OCI-LY3 (cell line): Measurements from ENCODE around the gene BCAR3.

Source experiments
- H2AFZ ChIP-seq: fragments of 200-600, 300-600 bp; shearing (Covaris generic); 2 replicates; pipeline ENCODE4 v1.6.0; 2014; ENCODE audit warnings: antibody characterized with exemption, low read depth, low read length
- H3K27ac ChIP-seq: fragments of 200-600, 300-600 bp; sonication (generic); 2 replicates; pipeline ENCODE4 v1.5.1; 2014; ENCODE audit warnings: mild to moderate bottlenecking, low read length, moderate library complexity, mixed read lengths
- H3K27me3 ChIP-seq: fragments of 200-600, 300-600 bp; sonication (generic); 2 replicates; pipeline ENCODE4 v1.6.1; 2014; ENCODE audit warnings: low read depth, low read length, mixed read lengths
- H3K36me3 ChIP-seq: fragments of 200-600, 300-600 bp; sonication (generic); replicated peaks from 2 replicates; pipeline ENCODE3; 2014; ENCODE audit warnings: low read depth, low read length, mixed read lengths
- H3K4me1 ChIP-seq: fragments of 300-600, 200-600 bp; sonication (generic); 2 replicates; pipeline ENCODE4 v1.6.1; 2014; ENCODE audit warnings: low read length, mixed read lengths
- H3K4me2 ChIP-seq: fragments of 200-600, 300-600 bp; sonication (generic); 2 replicates; pipeline ENCODE4 v1.6.1; 2014; ENCODE audit warnings: low read length, mixed read lengths
- H3K4me3 ChIP-seq: fragments of 300-600, 200-600 bp; sonication (generic); 2 replicates; pipeline ENCODE4 v1.5.1; 2014; ENCODE audit warnings: antibody characterized with exemption, mild to moderate bottlenecking, low read length, moderate library complexity
- H3K79me2 ChIP-seq: fragments of 300-600, 200-600 bp; shearing (Covaris generic); 2 replicates; pipeline ENCODE4 v1.6.1; 2014; ENCODE audit warnings: mild to moderate bottlenecking, low read length, mixed read lengths
- H3K9ac ChIP-seq: fragments of 300-600, 200-600 bp; shearing (Covaris generic); 2 replicates; pipeline ENCODE4 v1.6.0; 2014; ENCODE audit warnings: mild to moderate bottlenecking, low read length, moderate library complexity
- H3K9me3 ChIP-seq: fragments of 200-600, 300-600 bp; shearing (Covaris generic); 2 replicates; pipeline ENCODE4 v1.6.1; 2014; ENCODE audit warnings: low read length, mixed read lengths; ENCODE audit not compliant: insufficient read depth
- H4K20me1 ChIP-seq: fragments of 200-600, 300-600 bp; sonication (generic); 2 replicates; pipeline ENCODE4 v1.6.1; 2016; ENCODE audit warnings: low read length, mixed read lengths; ENCODE audit not compliant: insufficient read depth
- EZH2phosphoT487 ChIP-seq: fragments of 200-600 bp; shearing (Covaris generic); IDR thresholded peaks from 2 replicates; pipeline ENCODE4 v1.6.1; 2018; ENCODE audit warnings: antibody characterized with exemption, mixed run types, low read depth
- TF ChIP-seq, protein P1 (sequence below): fragments of 200-600, 300-600 bp; sonication (generic); IDR thresholded peaks from 2 replicates; pipeline ENCODE4 v1.5.1; 2014; ENCODE audit warnings: antibody characterized with exemption, low read length, low read depth

BCAR3 gene

DNA sequence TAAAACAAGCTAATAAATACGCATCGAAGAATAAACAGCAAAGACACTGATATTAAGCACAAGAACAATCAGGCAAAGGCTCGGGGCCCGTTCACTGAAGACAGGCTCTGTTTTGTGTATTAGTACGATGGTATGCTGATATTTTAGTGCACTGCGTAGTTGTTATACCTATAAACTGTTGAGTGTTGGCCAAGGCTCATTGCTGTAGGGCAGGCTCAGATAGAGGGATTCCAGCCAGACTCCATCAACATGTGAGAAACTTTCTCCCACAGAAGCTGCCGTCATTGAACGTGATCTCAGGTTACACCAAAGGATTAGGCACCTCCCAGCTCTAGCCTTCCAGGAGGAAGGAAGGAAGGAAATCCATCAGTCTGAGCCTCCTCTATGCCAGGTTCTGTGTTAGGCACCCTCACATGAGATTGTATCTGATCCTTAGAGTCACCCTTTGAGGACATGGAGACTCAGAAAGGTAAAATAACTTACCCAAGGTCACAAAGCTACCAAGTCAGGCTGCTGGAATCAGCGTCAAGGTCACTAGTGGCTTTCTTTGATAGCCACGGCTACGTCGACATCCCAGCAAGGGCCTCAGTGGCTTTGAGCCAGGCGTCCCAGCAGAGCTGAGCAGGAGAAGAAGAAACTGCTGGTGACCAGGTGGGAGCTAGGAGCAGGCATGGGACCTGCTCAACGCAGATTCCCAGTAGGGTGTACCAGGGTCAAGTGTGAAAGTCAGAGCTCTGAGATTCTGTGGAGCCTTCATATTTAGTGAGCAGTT, 14.8 kb downstream of the BCAR3 start:
- H4K20me1 ChIP-seq = peaks cover 73% of the 10 kb centered on the region

DNA sequence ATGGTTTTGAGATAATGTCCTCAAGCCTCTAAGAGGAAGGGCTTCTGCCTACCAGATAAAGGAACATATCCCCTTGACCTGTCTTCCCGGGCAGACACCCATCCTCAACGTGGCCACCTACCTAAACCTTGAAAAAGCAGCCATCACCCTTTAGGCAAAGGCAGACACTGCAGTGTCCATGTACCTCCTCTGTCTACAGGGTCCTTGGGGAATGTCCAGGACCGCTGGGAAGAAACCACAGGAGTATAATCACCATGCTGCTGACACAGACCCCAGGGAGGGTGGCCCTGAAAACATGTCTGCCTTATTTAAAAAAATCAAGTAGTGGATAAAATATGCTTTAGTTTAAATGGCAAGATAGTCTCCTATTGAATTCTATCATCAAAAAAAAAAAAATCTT, 16.6 kb downstream of the BCAR3 start:
- Histone ChIP-seq H3K4me2 (no peak overlapping the region), H3K4me3 (no peak overlapping the region), H3K36me3 (peaks cover 39% of the 10 kb centered on the region), H3K27me3 (no peaks in the 10 kb centered on the region), H2AFZ (no peak overlapping the region), H3K79me2 (peaks cover 62% of the 10 kb centered on the region), H3K4me1 (peaks cover 13% of the 10 kb centered on the region), H3K27ac (no peak overlapping the region), H3K9ac (no peak overlapping the region), H4K20me1 (peaks cover 75% of the 10 kb centered on the region), H3K9me3 (no peaks in the 10 kb centered on the region)
- TF ChIP-seq EZH2phosphoT487 = no peak
- TF ChIP-seq, protein P1, sequence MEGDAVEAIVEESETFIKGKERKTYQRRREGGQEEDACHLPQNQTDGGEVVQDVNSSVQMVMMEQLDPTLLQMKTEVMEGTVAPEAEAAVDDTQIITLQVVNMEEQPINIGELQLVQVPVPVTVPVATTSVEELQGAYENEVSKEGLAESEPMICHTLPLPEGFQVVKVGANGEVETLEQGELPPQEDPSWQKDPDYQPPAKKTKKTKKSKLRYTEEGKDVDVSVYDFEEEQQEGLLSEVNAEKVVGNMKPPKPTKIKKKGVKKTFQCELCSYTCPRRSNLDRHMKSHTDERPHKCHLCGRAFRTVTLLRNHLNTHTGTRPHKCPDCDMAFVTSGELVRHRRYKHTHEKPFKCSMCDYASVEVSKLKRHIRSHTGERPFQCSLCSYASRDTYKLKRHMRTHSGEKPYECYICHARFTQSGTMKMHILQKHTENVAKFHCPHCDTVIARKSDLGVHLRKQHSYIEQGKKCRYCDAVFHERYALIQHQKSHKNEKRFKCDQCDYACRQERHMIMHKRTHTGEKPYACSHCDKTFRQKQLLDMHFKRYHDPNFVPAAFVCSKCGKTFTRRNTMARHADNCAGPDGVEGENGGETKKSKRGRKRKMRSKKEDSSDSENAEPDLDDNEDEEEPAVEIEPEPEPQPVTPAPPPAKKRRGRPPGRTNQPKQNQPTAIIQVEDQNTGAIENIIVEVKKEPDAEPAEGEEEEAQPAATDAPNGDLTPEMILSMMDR = no peak

More for the DNA sequence above, 14.8 kb downstream of the BCAR3 start:
- H3K4me2 ChIP-seq = no peak overlapping the region
- no peak overlapping the region for H2AFZ ChIP-seq
- H3K36me3 ChIP-seq = peaks cover 43% of the 10 kb centered on the region
- H3K9me3 ChIP-seq = no peaks in the 10 kb centered on the region
- no peaks in the 10 kb centered on the region for H3K27me3 ChIP-seq
- peaks cover 66% of the 10 kb centered on the region for H3K79me2 ChIP-seq
- no peak overlapping the region for H3K9ac ChIP-seq
- peaks cover 13% of the 10 kb centered on the region for H3K4me1 ChIP-seq
- no peak overlapping the region for H3K27ac ChIP-seq
- no peak overlapping the region for H3K4me3 ChIP-seq
- TF ChIP-seq, protein P1 = no peak
- no peak for TF ChIP-seq EZH2phosphoT487

DNA sequence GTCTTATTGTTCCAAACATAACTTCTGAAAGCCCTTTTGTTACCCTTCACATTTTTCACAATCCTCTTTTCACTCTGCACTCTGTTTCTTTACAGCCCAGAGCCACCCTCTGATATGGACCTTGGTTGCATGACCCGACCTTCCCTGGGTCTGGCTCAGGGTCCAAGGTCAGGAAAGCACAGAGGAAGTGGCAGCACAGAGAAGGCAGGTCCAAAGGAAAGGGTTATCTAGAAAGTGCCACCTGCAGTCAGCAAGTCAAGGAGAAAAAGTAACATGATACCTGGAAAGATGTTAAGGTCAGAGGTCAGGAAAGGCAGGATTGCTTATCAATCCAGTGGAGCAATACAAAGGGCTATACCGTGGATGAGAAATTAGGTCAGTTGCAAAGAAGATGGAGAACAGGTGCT, 18.4 kb downstream of the BCAR3 start:
- Histone ChIP-seq H3K36me3 (peaks cover 41% of the 10 kb centered on the region), H2AFZ (no peak overlapping the region), H3K9ac (no peak overlapping the region), H3K27me3 (no peaks in the 10 kb centered on the region), H3K4me1 (peaks cover 13% of the 10 kb centered on the region), H3K9me3 (no peaks in the 10 kb centered on the region), H3K27ac (no peak overlapping the region), H3K4me3 (no peak overlapping the region), H3K79me2 (peaks cover 66% of the 10 kb centered on the region), H4K20me1 (peaks cover 76% of the 10 kb centered on the region), H3K4me2 (no peak overlapping the region)
- no peak for TF ChIP-seq EZH2phosphoT487
- TF ChIP-seq, protein P1 = no peak

DNA sequence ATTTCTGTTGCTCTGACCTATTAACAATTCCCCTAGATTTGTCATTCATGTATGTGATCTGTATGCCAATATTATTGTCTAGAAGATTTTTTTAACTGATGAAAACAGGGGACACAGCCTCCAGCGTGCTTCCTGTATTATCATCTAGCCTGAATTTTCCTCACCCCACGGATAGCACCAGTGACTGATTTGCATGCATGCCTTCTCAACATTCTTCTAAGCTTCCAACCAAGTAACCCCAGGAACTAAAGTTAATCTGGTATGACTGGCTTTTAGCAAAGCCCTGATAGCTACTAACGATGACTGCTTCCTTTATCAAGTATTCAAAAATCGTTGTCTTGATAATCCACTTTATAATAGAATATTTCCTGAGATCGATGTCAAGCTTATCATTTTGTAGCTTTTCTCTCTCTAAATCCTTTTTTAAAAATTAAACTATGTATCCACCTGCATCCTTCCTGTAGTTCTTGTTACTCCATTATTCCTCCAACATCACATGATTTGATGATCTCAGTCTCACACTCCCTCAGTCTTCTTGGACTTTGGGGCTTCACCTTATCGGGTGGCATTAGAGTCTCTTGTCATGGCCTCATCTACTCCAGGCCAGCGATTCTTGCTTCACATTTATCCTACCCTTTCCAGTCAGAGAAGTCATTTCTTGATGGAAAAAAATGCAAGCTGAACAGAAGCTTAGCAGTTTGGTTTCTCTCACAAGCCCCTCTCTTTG, 19.0 kb downstream of the BCAR3 start:
- Histone ChIP-seq H3K9me3 (no peaks in the 10 kb centered on the region), H2AFZ (no peak overlapping the region), H4K20me1 (peaks cover 72% of the 10 kb centered on the region), H3K4me3 (no peak overlapping the region), H3K4me1 (peaks cover 13% of the 10 kb centered on the region), H3K79me2 (peaks cover 61% of the 10 kb centered on the region), H3K4me2 (peak overlapping the region; percentile 10), H3K9ac (no peak overlapping the region), H3K27me3 (no peaks in the 10 kb centered on the region), H3K36me3 (peaks cover 39% of the 10 kb centered on the region), H3K27ac (no peak overlapping the region)
- TF ChIP-seq, protein P1 = no peak
- TF ChIP-seq EZH2phosphoT487 = no peak
